ENCODE data around the gene FAM193B. TPM values are rescaled to one million over a fixed set of nuclear protein-coding genes. Genes with fewer than 3 reads are reported as not detected.

The FAM193B gene
- total and polyA plus RNA-seq, 2 of the 13 experiments (the other 11 are each of a cell fraction or from before 2014, with no cell fraction given): 21.2 to 40.9 TPM

DNA sequence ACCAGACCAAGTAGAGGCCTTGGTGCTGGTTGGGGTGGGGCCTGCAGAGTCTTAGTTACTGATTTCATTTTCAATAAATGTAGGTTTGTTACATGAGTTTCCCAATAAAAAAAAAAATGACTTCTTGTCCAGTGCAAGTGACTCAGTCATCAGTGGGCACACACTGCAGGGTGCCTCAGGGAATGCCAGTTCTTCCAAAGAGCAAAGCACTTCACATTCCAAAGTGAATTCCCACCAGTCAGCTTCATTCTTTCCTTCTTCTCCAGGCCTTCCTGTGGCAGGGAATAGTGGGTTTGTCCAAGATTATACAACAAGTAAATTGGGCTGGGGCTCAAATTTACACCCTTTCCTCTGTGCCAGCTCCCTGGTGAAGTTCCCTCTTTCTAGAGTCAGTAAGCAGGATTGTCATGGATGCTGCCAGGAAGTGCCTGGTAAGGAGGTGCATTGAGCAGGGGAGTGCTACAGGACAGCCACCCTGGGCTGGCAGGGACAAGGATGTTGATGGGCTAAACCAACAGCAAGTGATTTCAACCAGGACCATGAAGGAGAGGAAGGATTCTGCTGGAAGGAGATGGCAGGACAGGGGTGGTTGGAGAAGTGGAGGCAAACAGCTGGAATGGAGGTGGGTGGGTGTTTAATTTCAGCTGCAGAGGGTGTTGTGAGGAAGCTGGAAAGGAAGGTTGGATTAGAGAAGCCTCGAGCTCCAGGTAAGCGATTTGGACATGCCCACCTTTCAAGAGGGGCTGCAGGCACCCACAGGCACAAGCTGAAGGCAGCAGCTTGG is 41.8 kb upstream of the FAM193B start:
- 90% methylated on average over 2 of the region's 2 CpGs for WGBS (ENCODE audit: low lambda C conversion rate)
- Histone ChIP-seq H3K9me3 (ENCODE audit: low read length) (no peaks in the 10 kb centered on the region), H3K4me3 (replicated peaks in 1 of 3; ENCODE audit: insufficient read depth in 1 of 3, low read depth in 2 of 3, low read length in 3 of 3) (no peak overlapping the region), H3K79me2 (ENCODE audit: insufficient read depth, low read length) (peaks cover 25% of the 10 kb centered on the region), H3K9ac (ENCODE audit: insufficient read depth, low read depth, low read length) (no peak overlapping the region), H2AFZ (ENCODE audit: low read length) (no peak overlapping the region), H4K20me1 (ENCODE audit: insufficient read depth, low read length) (no peaks in the 10 kb centered on the region), H3K4me2 (ENCODE audit: low read depth, low read length) (no peak overlapping the region), H3K27ac (ENCODE audit: extremely low read length, insufficient read depth, low read length) (no peak overlapping the region), H3K27me3 (ENCODE audit: control insufficient read depth in 1 of 2, insufficient read depth in 2 of 2, low read length in 2 of 2) (no peaks in the 10 kb centered on the region; a peak in 1 of 5 replicates), H3K4me1 (ENCODE audit: insufficient read depth, low read length) (peaks cover 38% of the 10 kb centered on the region), H3K36me3 (replicated peaks in 1 of 2; ENCODE audit: control insufficient read depth in 1 of 2, insufficient read depth in 2 of 2, low read length in 2 of 2) (peaks cover 24 to 34% of the 10 kb centered on the region in 2 experiments)
- intact Hi-C loops (cut with micrococcal nuclease; ENCODE audit: unreplicated experiment): no loop called here
- in situ Hi-C loops (cut with HindIII; ENCODE audit: extremely low pct_ligation_motif_present, low pct_unique_long_range_greater_than_20kb): no loop called here
- ChIA-PET POLR2A (no interaction called here), CTCF (ENCODE audit: low intra/inter-chr PET ratio, low total read pairs) (no interaction called here)
- DNase-seq (ENCODE audit: low spot score): no peak
- no TSS peak for BruUV-seq (replicated peaks)
- FAIRE-seq: no peak
- ATAC-seq: no peak
- TF ChIP-seq MAFG (CRISPR knock-in tag; IDR thresholded peaks at IDR 0.05) (no peak), ZNF556 (CRISPR knock-in tag; IDR thresholded peaks at IDR 0.05; ENCODE audit: borderline replicate concordance) (no peak), MED13 (CRISPR knock-in tag; IDR thresholded peaks at IDR 0.05) (no peak), NFATC3 (CRISPR knock-in tag; IDR thresholded peaks at IDR 0.05) (no peak), NR2F2 (IDR thresholded peaks at IDR 0.05; ENCODE audit: borderline replicate concordance, low read depth) (no peak), ZNF317 (CRISPR knock-in tag; IDR thresholded peaks at IDR 0.05) (no peak), ZNF572 (CRISPR knock-in tag; IDR thresholded peaks at IDR 0.05) (no peak)
- TF ChIP-seq, protein P1, sequence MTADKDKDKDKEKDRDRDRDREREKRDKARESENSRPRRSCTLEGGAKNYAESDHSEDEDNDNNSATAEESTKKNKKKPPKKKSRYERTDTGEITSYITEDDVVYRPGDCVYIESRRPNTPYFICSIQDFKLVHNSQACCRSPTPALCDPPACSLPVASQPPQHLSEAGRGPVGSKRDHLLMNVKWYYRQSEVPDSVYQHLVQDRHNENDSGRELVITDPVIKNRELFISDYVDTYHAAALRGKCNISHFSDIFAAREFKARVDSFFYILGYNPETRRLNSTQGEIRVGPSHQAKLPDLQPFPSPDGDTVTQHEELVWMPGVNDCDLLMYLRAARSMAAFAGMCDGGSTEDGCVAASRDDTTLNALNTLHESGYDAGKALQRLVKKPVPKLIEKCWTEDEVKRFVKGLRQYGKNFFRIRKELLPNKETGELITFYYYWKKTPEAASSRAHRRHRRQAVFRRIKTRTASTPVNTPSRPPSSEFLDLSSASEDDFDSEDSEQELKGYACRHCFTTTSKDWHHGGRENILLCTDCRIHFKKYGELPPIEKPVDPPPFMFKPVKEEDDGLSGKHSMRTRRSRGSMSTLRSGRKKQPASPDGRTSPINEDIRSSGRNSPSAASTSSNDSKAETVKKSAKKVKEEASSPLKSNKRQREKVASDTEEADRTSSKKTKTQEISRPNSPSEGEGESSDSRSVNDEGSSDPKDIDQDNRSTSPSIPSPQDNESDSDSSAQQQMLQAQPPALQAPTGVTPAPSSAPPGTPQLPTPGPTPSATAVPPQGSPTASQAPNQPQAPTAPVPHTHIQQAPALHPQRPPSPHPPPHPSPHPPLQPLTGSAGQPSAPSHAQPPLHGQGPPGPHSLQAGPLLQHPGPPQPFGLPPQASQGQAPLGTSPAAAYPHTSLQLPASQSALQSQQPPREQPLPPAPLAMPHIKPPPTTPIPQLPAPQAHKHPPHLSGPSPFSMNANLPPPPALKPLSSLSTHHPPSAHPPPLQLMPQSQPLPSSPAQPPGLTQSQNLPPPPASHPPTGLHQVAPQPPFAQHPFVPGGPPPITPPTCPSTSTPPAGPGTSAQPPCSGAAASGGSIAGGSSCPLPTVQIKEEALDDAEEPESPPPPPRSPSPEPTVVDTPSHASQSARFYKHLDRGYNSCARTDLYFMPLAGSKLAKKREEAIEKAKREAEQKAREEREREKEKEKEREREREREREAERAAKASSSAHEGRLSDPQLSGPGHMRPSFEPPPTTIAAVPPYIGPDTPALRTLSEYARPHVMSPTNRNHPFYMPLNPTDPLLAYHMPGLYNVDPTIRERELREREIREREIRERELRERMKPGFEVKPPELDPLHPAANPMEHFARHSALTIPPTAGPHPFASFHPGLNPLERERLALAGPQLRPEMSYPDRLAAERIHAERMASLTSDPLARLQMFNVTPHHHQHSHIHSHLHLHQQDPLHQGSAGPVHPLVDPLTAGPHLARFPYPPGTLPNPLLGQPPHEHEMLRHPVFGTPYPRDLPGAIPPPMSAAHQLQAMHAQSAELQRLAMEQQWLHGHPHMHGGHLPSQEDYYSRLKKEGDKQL (CRISPR knock-in tag; IDR thresholded peaks at IDR 0.05; ENCODE audit: low read depth): no peak
- TF ChIP-seq, protein P2, sequence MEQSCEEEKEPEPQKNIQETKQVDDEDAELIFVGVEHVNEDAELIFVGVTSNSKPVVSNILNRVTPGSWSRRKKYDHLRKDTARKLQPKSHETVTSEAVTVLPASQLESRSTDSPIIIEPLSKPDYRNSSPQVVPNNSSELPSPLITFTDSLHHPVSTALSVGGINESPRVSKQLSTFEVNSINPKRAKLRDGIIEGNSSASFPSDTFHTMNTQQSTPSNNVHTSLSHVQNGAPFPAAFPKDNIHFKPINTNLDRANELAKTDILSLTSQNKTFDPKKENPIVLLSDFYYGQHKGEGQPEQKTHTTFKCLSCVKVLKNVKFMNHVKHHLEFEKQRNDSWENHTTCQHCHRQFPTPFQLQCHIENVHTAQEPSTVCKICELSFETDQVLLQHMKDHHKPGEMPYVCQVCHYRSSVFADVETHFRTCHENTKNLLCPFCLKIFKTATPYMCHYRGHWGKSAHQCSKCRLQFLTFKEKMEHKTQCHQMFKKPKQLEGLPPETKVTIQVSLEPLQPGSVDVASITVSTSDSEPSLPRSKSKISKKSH (CRISPR knock-in tag; IDR thresholded peaks at IDR 0.05; ENCODE audit: borderline replicate concordance): no peak
